Vagina (tissue), 2 donors: Measurements from ENCODE around the gene FGFR3.

ENCODE experiments used
- CTCF ChIP-seq, 3 experiments: fragments of 450-650 bp in 2 of 3; fragments of 200-600 bp in 1 of 3; sonication (generic) in 1 of 3; IDR thresholded peaks; one replicate each; pipeline ENCODE4 v1.5.1; 2017 to 2019; ENCODE audit warnings: antibody characterized with exemption in 3 of 3, mild to moderate bottlenecking in 2 of 3, moderate library complexity in 2 of 3
- POLR2A ChIP-seq, 2 donors: fragments of 450-650 bp; IDR thresholded peaks; one replicate each; pipeline ENCODE4 v1.6.1; 2017; ENCODE audit warnings: antibody characterized with exemption in 2 of 2, mild to moderate bottlenecking in 2 of 2, moderate library complexity in 2 of 2
- POLR2AphosphoS5 ChIP-seq, 2 donors: sonication (generic); formaldehyde crosslinking; IDR thresholded peaks; one replicate each; pipeline ENCODE4 v1.9.0; 2017; ENCODE audit warnings: antibody characterized with exemption in 2 of 2, mild to moderate bottlenecking in 2 of 2, low read depth in 1 of 2; ENCODE audit not compliant: insufficient read depth in 1 of 2

- TF ChIP-seq POLR2A (IDR thresholded peaks at IDR 0.05) (no peak), CTCF (IDR thresholded peaks at IDR 0.05) (no peak), POLR2AphosphoS5 (IDR thresholded peaks at IDR 0.05; ENCODE audit: insufficient read depth in 1 of 2, low read depth in 1 of 2) (no peak)
Observed at GRCh38 chr4:1759818-1760223, 33.3 kb upstream of the FGFR3 start.
